Stomach (tissue), 4 donors: ENCODE data around the gene TNFRSF25.

ENCODE experiments used
- CTCF ChIP-seq, 7 experiments: fragments of 450-650 bp in 4 of 7; fragments of 200-600 bp in 3 of 7; sonication (generic) in 3 of 7; IDR thresholded peaks; one replicate each; pipeline ENCODE4 v1.5.1; 2016 to 2019; ENCODE audit warnings: antibody characterized with exemption in 7 of 7, control low read depth in 2 of 7, mild to moderate bottlenecking in 1 of 7
- POLR2A ChIP-seq, 4 donors: fragments of 450-650 bp; IDR thresholded peaks; one replicate each; pipeline ENCODE4 v1.6.1; 2016; ENCODE audit warnings: antibody characterized with exemption in 4 of 4, control low read depth in 2 of 4, mild to moderate bottlenecking in 1 of 4, moderate library complexity in 1 of 4
- POLR2AphosphoS5 ChIP-seq, 3 donors: sonication (generic); formaldehyde crosslinking; IDR thresholded peaks; one replicate each; pipeline ENCODE4 v1.6.1; 2016; ENCODE audit warnings: antibody characterized with exemption in 3 of 3

GRCh38 chr1:6508816-6509189 lies 42.8 kb upstream of the TNFRSF25 start:
- TF ChIP-seq CTCF (IDR thresholded peaks at IDR 0.05) (no peak), POLR2AphosphoS5 (IDR thresholded peaks at IDR 0.05) (no peak), POLR2A (IDR thresholded peaks at IDR 0.05) (no peak)
